ENCODE data around the gene WDPCP. TPM values are rescaled to one million over a fixed set of nuclear protein-coding genes. Genes with fewer than 3 reads are reported as not detected.
A peak's percentile ranks its signal among the peaks of the same experiment; 100 is the strongest.

Gene WDPCP
- 3.1 and 5.5 TPM in 2 replicates for polyA plus RNA-seq (2012; rRNA removed)
- 3.4 and 3.9 TPM in 2 replicates for polyA plus RNA-seq (2012; cell fraction: cytosol; rRNA removed)
- polyA plus RNA-seq (2012; cell fraction: nucleus; rRNA removed) = 6.9 and 8.3 TPM in 2 replicates

- peaks cover 82% of the 10 kb centered on the region for H3K79me2 ChIP-seq (ENCODE audit: insufficient read depth)
- CTCF ChIA-PET = interaction anchor here (0.6 to 2.0 kb wide), 7 partner anchors 11 to 1132 kb away, joined by 3 to 6 read pairs (median 3); no protein-coding TSS in a partner anchor
- no peak for TF ChIP-seq TCF12 (IDR thresholded peaks at IDR 0.05)
- no peak for TF ChIP-seq NRF1 (IDR thresholded peaks at IDR 0.05; ENCODE audit: low read depth, low read length)
- TF ChIP-seq IRF3 (IDR thresholded peaks at IDR 0.05; ENCODE audit: low read depth, low read length) = peak; percentile 35; the same call in 1 of the 2 replicates
- peak; percentile 97 for TF ChIP-seq CHD2 (IDR thresholded peaks at IDR 0.05; ENCODE audit: low read length, partially characterized antibody)
- 0 out of 2 replicates have a peak, but pooled peaks have one; percentile 45 for TF ChIP-seq JUND (IDR thresholded peaks at IDR 0.05)
- TF ChIP-seq GATA2 (CRISPR knock-in tag; IDR thresholded peaks at IDR 0.05) = no peak
- TF ChIP-seq YY1 (IDR thresholded peaks at IDR 0.05; ENCODE audit: low read depth) = peak; percentile 51; the same call in 1 of the 2 replicates
- TF ChIP-seq MXI1 (IDR thresholded peaks at IDR 0.05; ENCODE audit: low read depth, low read length) = peak; percentile 90
- no peak for TF ChIP-seq USF1 (IDR thresholded peaks at IDR 0.05; ENCODE audit: borderline replicate concordance, low read depth)
- TF ChIP-seq TEAD4 (IDR thresholded peaks at IDR 0.05; ENCODE audit: borderline replicate concordance, insufficient read depth) = no peak
- TF ChIP-seq EZH2phosphoT487 (IDR thresholded peaks at IDR 0.05; ENCODE audit: borderline replicate concordance, low read depth) = no peak
- 0 out of 2 replicates have a peak, but pooled peaks have one; percentile 52 for TF ChIP-seq FOXM1 (IDR thresholded peaks at IDR 0.05; ENCODE audit: low read depth)
- TF ChIP-seq GABPA (IDR thresholded peaks at IDR 0.05; ENCODE audit: low read depth) = peak; percentile 82
- peak; percentile 72; the same call in 1 of the 2 replicates for TF ChIP-seq TAF1 (IDR thresholded peaks at IDR 0.05; ENCODE audit: borderline replicate concordance, low read depth, low read length)
- peak; percentile 68; the same call in 1 of the 2 replicates for TF ChIP-seq SIN3A (IDR thresholded peaks at IDR 0.05; ENCODE audit: borderline replicate concordance, low read depth, low read length)
- peak; percentile 81 for TF ChIP-seq PBX3 (IDR thresholded peaks at IDR 0.05)
- peak; percentile 76 for TF ChIP-seq ELF1 (IDR thresholded peaks at IDR 0.05)
- no peak; the same call in 1 of the 2 replicates for TF ChIP-seq NFIC (IDR thresholded peaks at IDR 0.05; ENCODE audit: borderline replicate concordance)
- TF ChIP-seq FOXJ3 (CRISPR knock-in tag; IDR thresholded peaks at IDR 0.05) = no peak; the same call in 1 of the 2 replicates
- no peak for TF ChIP-seq MEF2A (IDR thresholded peaks at IDR 0.05; ENCODE audit: borderline replicate concordance, low read depth)
- TF ChIP-seq FOSL2 (IDR thresholded peaks at IDR 0.05; ENCODE audit: borderline replicate concordance, low read depth) = no peak
- no peak for TF ChIP-seq REST (IDR thresholded peaks at IDR 0.05; ENCODE audit: low read depth, low read length)
- 0 out of 2 replicates have a peak, but pooled peaks have one; percentile 58 for TF ChIP-seq RFX5 (IDR thresholded peaks at IDR 0.05; ENCODE audit: low read length)
- no peak for TF ChIP-seq RXRA (IDR thresholded peaks at IDR 0.05; ENCODE audit: borderline replicate concordance, low read depth)
- peak; percentile 34 for TF ChIP-seq RCOR1 (IDR thresholded peaks at IDR 0.05; ENCODE audit: low read length)
- TF ChIP-seq EP300 (IDR thresholded peaks at IDR 0.05; ENCODE audit: borderline replicate concordance in 1 of 2, low read depth in 1 of 2, low read length in 1 of 2) = no peak
- no peak for TF ChIP-seq RAD21 (IDR thresholded peaks at IDR 0.05; ENCODE audit: low read length)
Observed at GRCh38 chr2:63588385-63589147, at the start of gene WDPCP, which contains the start of gene MDH1. TSS of gene WDPCP (minus strand) at chr2:63588477. CDS start at chr2:63588271, 206 bp downstream. TSS of gene MDH1 (plus strand) at chr2:63588963. CDS start at chr2:63589044, 81 bp downstream.

More at GRCh38 chr2:63588385-63589147, at the start of gene WDPCP, which contains the start of gene MDH1:
- no peaks in the 10 kb centered on the region for H3K9me2 ChIP-seq
- peak within 1 kb of the TSS; percentile 79 for H3K4me2 ChIP-seq
- WGBS (ENCODE audit: low lambda C conversion rate) = under 1% methylated on average over 36 of the region's 44 CpGs
- DNase-seq = peak; percentile 79
- H4K20me1 ChIP-seq (ENCODE audit: insufficient read depth) = no peaks in the 10 kb centered on the region
- H2AFZ ChIP-seq (ENCODE audit: low read depth) = peak within 1 kb of the TSS; percentile 94
- H3K4me3 ChIP-seq (ENCODE audit: low read depth in 2 of 2, low read length in 1 of 2) = peak within 1 kb of the TSS; percentile 97 to 100
- H3K36me3 ChIP-seq (replicated peaks in 1 of 2; ENCODE audit: control insufficient read depth in 1 of 2, insufficient read depth in 2 of 2, low read length in 1 of 2) = peaks cover 4 to 14% of the 10 kb centered on the region in 2 experiments
- POLR2A ChIA-PET = interaction anchor here (0.6 to 1.7 kb wide), 5 partner anchors 12 to 828 kb away, joined by 3 to 10 read pairs (median 4); partner anchors contain the start of gene UGP2
- H3K4me1 ChIP-seq (ENCODE audit: control insufficient read depth in 1 of 2, insufficient read depth in 2 of 2, low read depth in 1 of 2, low read length in 1 of 2) = peaks cover 6 to 11% of the 10 kb centered on the region in 2 experiments
- H3K9ac ChIP-seq = peak within 1 kb of the TSS; percentile 78
- H3K9me3 ChIP-seq = no peaks in the 10 kb centered on the region
- no peaks in the 10 kb centered on the region for H3F3A ChIP-seq (replicated peaks; ENCODE audit: insufficient read depth)
- H3K27me3 ChIP-seq (ENCODE audit: insufficient read depth) = no peaks in the 10 kb centered on the region
- peak within 1 kb of the TSS; percentile 89 to 93 for H3K27ac ChIP-seq (ENCODE audit: low read depth in 2 of 2, low read length in 1 of 2)
